Colonic mucosa (tissue), 4 donors: Measurements from ENCODE around the gene GSS. TPM values are rescaled to one million over a fixed set of nuclear protein-coding genes. Genes with fewer than 3 reads are reported as not detected.

Experiments
- DNase-seq: peaks from one replicate; pipeline ENCODE4 v3.0.0-alpha.2; 2020
- H3K27ac ChIP-seq: fragments of 200-600 bp; one replicate; pipeline ENCODE4 v1.8.0; 2021
- H3K27me3 ChIP-seq: fragments of 200-600 bp; one replicate; pipeline ENCODE4 v1.8.0; 2021
- H3K36me3 ChIP-seq: fragments of 200-600 bp; one replicate; pipeline ENCODE4 v1.8.0; 2021
- H3K4me1 ChIP-seq: fragments of 200-600 bp; one replicate; pipeline ENCODE4 v1.8.0; 2021; ENCODE audit warnings: mild to moderate bottlenecking
- H3K4me3 ChIP-seq: fragments of 200-600 bp; one replicate; pipeline ENCODE4 v1.8.0; 2021
- H3K9ac ChIP-seq, 2 donors: one replicate each; pipeline ENCODE4 v1.7.0; 2013; ENCODE audit warnings: control low read depth in 2 of 2, low read depth in 2 of 2, low read length in 2 of 2
- H3K9me3 ChIP-seq: fragments of 200-600 bp; one replicate; pipeline ENCODE4 v1.8.0; 2021
- CTCF ChIP-seq: fragments of 200-600 bp; IDR thresholded peaks from one replicate; pipeline ENCODE4 v1.8.0; 2022; ENCODE audit warnings: antibody characterized with exemption, mild to moderate bottlenecking
- intact Hi-C: fragments of 100-400 bp; cut with DNase I; formaldehyde crosslinking; loops from one replicate; pipeline ENCODE4 v1.14.1; 2022
- total RNA-seq, 2 donors: library from RNA; stranded (reverse); fragmentation: NEBNext Ultra II Directional in 1 of 2; extraction: Animal tissue kit (Norgen Biotek cat#: 25700) in 1 of 2; gene quantifications; one replicate each; pipeline ENCODE4 v1.2.1, GENCODE V29; 2021
- donor health status: healthy.
- donor health status: DM: no; HTN: no; CAD: no.
- donor health status: DM: no; HTN: no; CAD: no.

The GSS gene
- total RNA-seq, 2 donors from 2014 or later = 83.4 to 109 TPM

GRCh38 chr20:34965051-34965450, 9.4 kb upstream of the GSS start:
- Histone ChIP-seq H3K27me3 (no peaks in the 10 kb centered on the region), H3K36me3 (no peaks in the 10 kb centered on the region), H3K27ac (no peak overlapping the region), H3K9ac (no peak overlapping the region), H3K9me3 (no peaks in the 10 kb centered on the region), H3K4me1 (no peaks in the 10 kb centered on the region), H3K4me3 (no peak overlapping the region)
- TF ChIP-seq CTCF = no peak
- intact Hi-C loops = no loop called here
- DNase-seq = no peak

- no peak for DNase-seq
- no peak overlapping the region for H3K27ac ChIP-seq
- no peaks in the 10 kb centered on the region for H3K9me3 ChIP-seq
- intact Hi-C loops = no loop called here
- TF ChIP-seq CTCF = no peak
- H3K36me3 ChIP-seq = no peaks in the 10 kb centered on the region
- no peaks in the 10 kb centered on the region for H3K4me1 ChIP-seq
- no peaks in the 10 kb centered on the region for H3K27me3 ChIP-seq
- no peak overlapping the region for H3K4me3 ChIP-seq
- H3K9ac ChIP-seq = no peak overlapping the region
Measured at GRCh38 chr20:34964486-34964885, 8.9 kb upstream of the GSS start.

- H3K27me3 ChIP-seq = no peaks in the 10 kb centered on the region
- no peak for TF ChIP-seq CTCF
- H3K4me1 ChIP-seq = no peaks in the 10 kb centered on the region
- intact Hi-C loops = loop anchor here (2.0 kb wide), 1 partner anchor 84 kb away; the partner anchor contains the start of gene GGT7
- H3K9me3 ChIP-seq = no peaks in the 10 kb centered on the region
- no peak overlapping the region for H3K9ac ChIP-seq
- no peak overlapping the region for H3K4me3 ChIP-seq
- no peaks in the 10 kb centered on the region for H3K36me3 ChIP-seq
- no peak for DNase-seq
- no peak overlapping the region for H3K27ac ChIP-seq
Measured at GRCh38 chr20:34956751-34957472, 1.3 kb upstream of the GSS start.

- peak overlapping the region; percentile 41 to 92 for H3K9ac ChIP-seq
- no peaks in the 10 kb centered on the region for H3K9me3 ChIP-seq
- no peaks in the 10 kb centered on the region for H3K36me3 ChIP-seq
- peak overlapping the region; percentile 89 for H3K27ac ChIP-seq
- no peak for TF ChIP-seq CTCF
- DNase-seq = no peak
- H3K4me3 ChIP-seq = peak overlapping the region; percentile 50
- H3K4me1 ChIP-seq = no peaks in the 10 kb centered on the region
- H3K27me3 ChIP-seq = no peaks in the 10 kb centered on the region
- intact Hi-C loops = loop anchor here (2.0 kb wide), 1 partner anchor 83 kb away; the partner anchor contains the start of gene GGT7
Measured at GRCh38 chr20:34956041-34956458, 444 bp upstream of the GSS start.

- intact Hi-C loops = no loop called here
- peak overlapping the region; percentile 89 for H3K27ac ChIP-seq
- H3K27me3 ChIP-seq = no peaks in the 10 kb centered on the region
- no peaks in the 10 kb centered on the region for H3K36me3 ChIP-seq
- peak overlapping the region; percentile 67 to 92 for H3K9ac ChIP-seq
- no peaks in the 10 kb centered on the region for H3K4me1 ChIP-seq
- no peak for TF ChIP-seq CTCF
- H3K4me3 ChIP-seq = peak overlapping the region; percentile 50
- no peaks in the 10 kb centered on the region for H3K9me3 ChIP-seq
- DNase-seq = peak; percentile 56
Measured at GRCh38 chr20:34954904-34955230, 739 bp downstream of the GSS start.
